ENCODE results near the gene EYS.

Gene EYS

GRCh38 chr6:64696053-64696452, 1011.0 kb downstream of the EYS start:
- DNase-seq, result no peak

- DNase-seq, result no peak
Observed at GRCh38 chr6:64694356-64694755, 1012.7 kb downstream of the EYS start.

GRCh38 chr6:64691064-64691463, 1016.0 kb downstream of the EYS start:
- DNase-seq, result no peak

GRCh38 chr6:64685401-64685800, 1021.6 kb downstream of the EYS start:
- no peak for DNase-seq

- DNase-seq, result no peak
Observed at GRCh38 chr6:64683682-64684081, 1023.3 kb downstream of the EYS start.

- no peak for DNase-seq
Observed at GRCh38 chr6:64681416-64682160, 1025.4 kb downstream of the EYS start.

- no peak for DNase-seq
Observed at GRCh38 chr6:64680446-64680845, 1026.6 kb downstream of the EYS start.

GRCh38 chr6:64679416-64679815, 1027.6 kb downstream of the EYS start:
- DNase-seq, result no peak

- no peak for DNase-seq
Observed at GRCh38 chr6:64672651-64673050, 1034.4 kb downstream of the EYS start.

- DNase-seq, result no peak
Observed at GRCh38 chr6:64672131-64672530, 1034.9 kb downstream of the EYS start.

- DNase-seq, result no peak
Observed at GRCh38 chr6:64665137-64665536, 1041.9 kb downstream of the EYS start.

- DNase-seq, result no peak
Observed at GRCh38 chr6:64664480-64664879, 1042.5 kb downstream of the EYS start.

- DNase-seq, result no peak
Observed at GRCh38 chr6:64644024-64644423, 1063.0 kb downstream of the EYS start.

- DNase-seq, result no peak
Observed at GRCh38 chr6:64630901-64631300, 1076.1 kb downstream of the EYS start.

GRCh38 chr6:64622944-64623343, 1084.1 kb downstream of the EYS start:
- no peak for DNase-seq

- no peak for DNase-seq
Observed at GRCh38 chr6:64602993-64603392, 1104.0 kb downstream of the EYS start.

- DNase-seq, result no peak
Observed at GRCh38 chr6:64591676-64592036, 1115.4 kb downstream of the EYS start.

- no peak for DNase-seq
Observed at GRCh38 chr6:64590965-64591675, 1115.9 kb downstream of the EYS start.

GRCh38 chr6:64589961-64590360, 1117.1 kb downstream of the EYS start:
- DNase-seq, result no peak

- DNase-seq, result no peak
Observed at GRCh38 chr6:64580346-64580745, 1126.7 kb downstream of the EYS start.

GRCh38 chr6:64553249-64553786, 1153.7 kb downstream of the EYS start:
- no peak for DNase-seq

- DNase-seq, result no peak
Observed at GRCh38 chr6:64547594-64548268, 1159.3 kb downstream of the EYS start.

GRCh38 chr6:64539917-64540316, 1167.1 kb downstream of the EYS start:
- DNase-seq, result no peak

GRCh38 chr6:64538722-64539121, 1168.3 kb downstream of the EYS start:
- no peak for DNase-seq
